Neural crest cell (in vitro differentiated cells): Measurements from ENCODE around the gene THBS2. TPM values are rescaled to one million over a fixed set of nuclear protein-coding genes. Genes with fewer than 3 reads are reported as not detected.
"Not testable (repeated sequence)": the region's sequence is repeated elsewhere in the genome, so short reads cannot be mapped to it uniquely, and the experiment has no call there.

Experiments used
- DNase-seq: peaks from one replicate; pipeline ENCODE4 v3.0.0; 2021; ENCODE audit warnings: low read depth, mixed read lengths, low spot score
- H3K27ac Mint-ChIP-seq: one replicate; pipeline ENCODE4 v1.8.0; 2021; ENCODE audit warnings: mild to moderate bottlenecking, mixed read lengths; ENCODE audit not compliant: unreplicated experiment
- H3K27me3 Mint-ChIP-seq: 2 replicates; pipeline ENCODE4 v1.8.0; 2021; ENCODE audit warnings: low read depth, mild to moderate bottlenecking, mixed read lengths
- H3K36me3 Mint-ChIP-seq: 2 replicates; pipeline ENCODE4 v1.8.0; 2021; ENCODE audit warnings: low read depth, mild to moderate bottlenecking, mixed read lengths
- H3K4me1 Mint-ChIP-seq: 2 replicates; pipeline ENCODE4 v1.8.0; 2021; ENCODE audit warnings: mixed read lengths
- H3K4me3 Mint-ChIP-seq: one replicate; pipeline ENCODE4 v1.8.0; 2021; ENCODE audit warnings: mild to moderate bottlenecking, mixed read lengths
- H3K9me3 Mint-ChIP-seq: 2 replicates; pipeline ENCODE4 v1.8.0; 2021; ENCODE audit warnings: mixed read lengths
- CTCF ChIP-seq: fragments of 200-600 bp; sonication (generic); conservative IDR thresholded peaks from 2 replicates; pipeline ENCODE4 v1.5.0; 2021; ENCODE audit warnings: antibody characterized with exemption, mild to moderate bottlenecking
- total RNA-seq: library from RNA; stranded (reverse); gene quantifications from 2 replicates; pipeline ENCODE4 v1.2.1, GENCODE V29; 2021

THBS2 gene
- total RNA-seq, 1 donor from 2014 or later = 1.3 TPM

GRCh38 chr6:169221264-169221663 is 32.4 kb downstream of the THBS2 start:
- Mint-ChIP-seq H3K27ac (no peak overlapping the region), H3K9me3 (peaks cover 5% of the 10 kb centered on the region), H3K27me3 (no peaks in the 10 kb centered on the region), H3K36me3 (peaks cover 2% of the 10 kb centered on the region), H3K4me3 (no peak overlapping the region), H3K4me1 (no peaks in the 10 kb centered on the region)
- no peak for DNase-seq
- TF ChIP-seq CTCF = no peak

- Mint-ChIP-seq H3K4me3 (no peak overlapping the region), H3K27me3 (no peaks in the 10 kb centered on the region), H3K9me3 (peaks cover 5% of the 10 kb centered on the region), H3K36me3 (peaks cover 2% of the 10 kb centered on the region), H3K4me1 (peaks cover 2% of the 10 kb centered on the region), H3K27ac (no peak overlapping the region)
- no peak for TF ChIP-seq CTCF
- no peak for DNase-seq
These were observed 33.3 kb downstream of the THBS2 start for GRCh38 chr6:169220068-169220964.

GRCh38 chr6:169217972-169218371 is 35.7 kb downstream of the THBS2 start:
- Mint-ChIP-seq H3K4me3 (no peak overlapping the region), H3K27me3 (no peaks in the 10 kb centered on the region), H3K36me3 (peaks cover 2% of the 10 kb centered on the region), H3K27ac (no peak overlapping the region), H3K4me1 (peaks cover 17% of the 10 kb centered on the region), H3K9me3 (peaks cover 2% of the 10 kb centered on the region)
- no peak for DNase-seq
- TF ChIP-seq CTCF = no peak

GRCh38 chr6:169216830-169217229 is 36.8 kb downstream of the THBS2 start:
- Mint-ChIP-seq H3K27me3 (no peaks in the 10 kb centered on the region), H3K27ac (no peak overlapping the region), H3K4me1 (peaks cover 23% of the 10 kb centered on the region), H3K9me3 (peaks cover 3% of the 10 kb centered on the region), H3K36me3 (peaks cover 3% of the 10 kb centered on the region), H3K4me3 (no peak overlapping the region)
- no peak for DNase-seq
- no peak for TF ChIP-seq CTCF

- Mint-ChIP-seq H3K9me3 (peaks cover 9% of the 10 kb centered on the region), H3K4me3 (no peak overlapping the region), H3K27me3 (no peaks in the 10 kb centered on the region), H3K36me3 (peaks cover 5% of the 10 kb centered on the region), H3K4me1 (peaks cover 24% of the 10 kb centered on the region), H3K27ac (no peak overlapping the region)
- DNase-seq = no peak
- no peak for TF ChIP-seq CTCF
These were observed 38.4 kb downstream of the THBS2 start for GRCh38 chr6:169215201-169215681.

GRCh38 chr6:169214789-169215188 is 38.9 kb downstream of the THBS2 start:
- DNase-seq, H3K27me3 Mint-ChIP-seq, H3K27ac Mint-ChIP-seq, H3K36me3 Mint-ChIP-seq, H3K4me3 Mint-ChIP-seq: not testable (repeated sequence)
- Mint-ChIP-seq H3K4me1 (peaks cover 24% of the 10 kb centered on the region), H3K9me3 (peaks cover 11% of the 10 kb centered on the region)
